CD14-positive monocyte (primary cell): ENCODE measurements around the gene C16orf95. TPM values are rescaled to one million over a fixed set of nuclear protein-coding genes. Genes with fewer than 3 reads are reported as not detected.
A peak's percentile ranks its signal among the peaks of the same experiment; 100 is the strongest.

Source experiments
- DNase-seq, 3 donors: peaks; one replicate each; pipeline ENCODE4 v3.0.0-alpha.2; 2011 to 2022
- H2AFZ ChIP-seq: 2 replicates; pipeline ENCODE4 v1.6.0; 2012; ENCODE audit warnings: mild to moderate bottlenecking, low read depth, low read length, inconsistent platforms; ENCODE audit not compliant: insufficient read depth, poor library complexity, severe bottlenecking
- H3K27ac ChIP-seq, 2 donors: 1 replicate in 1 of 2; 2 replicates in 1 of 2; pipeline ENCODE4 v1.5.1; 2012 to 2013; ENCODE audit warnings: low read length in 2 of 2, control low read depth in 1 of 2, inconsistent platforms in 1 of 2, low read depth in 1 of 2, mild to moderate bottlenecking in 1 of 2
- H3K27me3 ChIP-seq, 2 donors: one replicate each; pipeline versions ENCODE4 v1.6.0 to v1.6.1; 2011 to 2013; ENCODE audit warnings: low read length in 2 of 2; ENCODE audit not compliant: control insufficient read depth in 2 of 2, insufficient read depth in 2 of 2
- H3K36me3 ChIP-seq, 2 donors: replicated peaks in 1 of 2; 1 replicate in 1 of 2; 2 replicates in 1 of 2; pipeline versions ENCODE4 v1.5.1 to v1.6.1; 2012 to 2013; ENCODE audit warnings: low read length in 2 of 2, control low read depth in 1 of 2, inconsistent platforms in 1 of 2, mild to moderate bottlenecking in 1 of 2; ENCODE audit not compliant: insufficient read depth in 2 of 2, control insufficient read depth in 1 of 2
- H3K4me1 ChIP-seq, 2 donors: 1 replicate in 1 of 2; 2 replicates in 1 of 2; pipeline versions ENCODE4 v1.5.1 to v1.6.1; 2012 to 2013; ENCODE audit warnings: low read length in 2 of 2, control low read depth in 1 of 2, inconsistent platforms in 1 of 2, mild to moderate bottlenecking in 1 of 2, moderate library complexity in 1 of 2; ENCODE audit not compliant: insufficient read depth in 2 of 2, control insufficient read depth in 1 of 2
- H3K4me2 ChIP-seq: replicated peaks from 2 replicates; pipeline ENCODE3; 2012; ENCODE audit warnings: low read length, moderate library complexity, mild to moderate bottlenecking; ENCODE audit not compliant: poor library complexity, severe bottlenecking; ENCODE audit errors: extremely low read depth
- H3K4me3 ChIP-seq, 3 experiments: fragments of 200-600 bp in 1 of 3; sonication (generic) in 1 of 3; replicated peaks in 1 of 3; 1 replicate in 2 of 3; 2 replicates in 1 of 3; pipeline ENCODE4 v1.5.1; 2011 to 2013; ENCODE audit warnings: low read length in 3 of 3, mild to moderate bottlenecking in 3 of 3, control low read depth in 2 of 3, low read depth in 2 of 3, inconsistent platforms in 1 of 3, moderate library complexity in 1 of 3
- H3K79me2 ChIP-seq: 2 replicates; pipeline ENCODE4 v1.6.0; 2012; ENCODE audit warnings: mild to moderate bottlenecking, control low read depth, inconsistent platforms, low read length, moderate library complexity; ENCODE audit not compliant: insufficient read depth
- H3K9ac ChIP-seq: 2 replicates; pipeline ENCODE4 v1.6.0; 2017; ENCODE audit warnings: low read length, mild to moderate bottlenecking; ENCODE audit not compliant: insufficient read depth, poor library complexity, severe bottlenecking
- H3K9me3 ChIP-seq, 2 donors: replicated peaks in 1 of 2; 1 replicate in 1 of 2; 2 replicates in 1 of 2; pipeline versions ENCODE4 v1.5.1 to v1.6.1; 2012 to 2013; ENCODE audit warnings: low read length in 2 of 2, control low read depth in 1 of 2; ENCODE audit not compliant: control insufficient read depth in 1 of 2, insufficient read depth in 1 of 2
- H4K20me1 ChIP-seq: 2 replicates; pipeline ENCODE4 v1.6.0; 2012; ENCODE audit warnings: mild to moderate bottlenecking, low read length, control low read depth, moderate library complexity; ENCODE audit not compliant: insufficient read depth
- H3K27ac Mint-ChIP-seq, 7 donors: one replicate each; pipeline ENCODE4 v1.8.0; 2020; ENCODE audit warnings: mild to moderate bottlenecking in 7 of 7, mixed read lengths in 7 of 7, moderate library complexity in 6 of 7, inconsistent platforms in 2 of 7
- H3K27me3 Mint-ChIP-seq, 3 donors: one replicate each; pipeline ENCODE4 v1.8.0; 2021 to 2022; ENCODE audit warnings: low read depth in 3 of 3, mild to moderate bottlenecking in 3 of 3, mixed read lengths in 3 of 3, moderate library complexity in 3 of 3, inconsistent platforms in 1 of 3
- H3K36me3 Mint-ChIP-seq, 2 donors: one replicate each; pipeline ENCODE4 v1.8.0; 2020; ENCODE audit warnings: mixed read lengths in 2 of 2, inconsistent platforms in 1 of 2, mild to moderate bottlenecking in 1 of 2
- H3K4me1 Mint-ChIP-seq: one replicate; pipeline ENCODE4 v1.8.0; 2020; ENCODE audit warnings: mild to moderate bottlenecking, mixed read lengths
- H3K4me3 Mint-ChIP-seq, 2 donors: one replicate each; pipeline ENCODE4 v1.8.0; 2020; ENCODE audit warnings: mild to moderate bottlenecking in 2 of 2, mixed read lengths in 2 of 2, moderate library complexity in 1 of 2
- H3K9me3 Mint-ChIP-seq, 7 donors: one replicate each; pipeline ENCODE4 v1.8.0; 2020 to 2022; ENCODE audit warnings: mixed read lengths in 7 of 7, mild to moderate bottlenecking in 6 of 7, moderate library complexity in 6 of 7, inconsistent platforms in 2 of 7
- WGBS: methylation state at CpG from one replicate; pipeline ENCODE4 v1.1.5; 2013; ENCODE audit warnings: missing lambda C conversion rate; ENCODE audit not compliant: insufficient coverage; 5-methylcytosine and 5-hydroxymethylcytosine counted together
- intact Hi-C, 2 donors: fragments of 100-400 bp; cut with micrococcal nuclease; formaldehyde crosslinking; loops; one replicate each; pipeline versions ENCODE4 v1.15.0 to v1.15.1; 2023
- polyA plus RNA-seq, 3 donors: library from polyadenylated mRNA; depleted of rRNA in 1 of 3; unstranded in 2 of 3; stranded (reverse) in 1 of 3; fragments of 300-500 nt in 2 of 3; fragments of >200 nt in 1 of 3; fragmentation: Illumina TruSeq in 2 of 3; gene quantifications; 1 replicate in 2 of 3; 2 replicates in 1 of 3; pipeline ENCODE4 v1.2.3, GENCODE V29; 2012 to 2021
- TF ChIP-seq, protein P1 (sequence below): fragments of 200-600 bp; IDR thresholded peaks from one replicate; pipeline ENCODE4 v1.8.0; 2022; ENCODE audit warnings: antibody characterized with exemption, mild to moderate bottlenecking

The C16orf95 gene
- polyA plus RNA-seq, 3 donors, result 0.89 to 1.9 (median 1.7) TPM

GRCh38 chr16:87325423-87325858, 8.2 kb upstream of the C16orf95 start:
- intact Hi-C loops, result no loop called here
- peaks cover 0 to 9% of the 10 kb centered on the region in 2 donors for H3K36me3 ChIP-seq
- H3K27ac ChIP-seq, result no peak overlapping the region
- Mint-ChIP-seq H3K4me1 (no peaks in the 10 kb centered on the region), H3K27ac (no peak overlapping the region), H3K4me3 (no peak overlapping the region), H3K9me3 (no peaks in the 10 kb centered on the region), H3K36me3 (peaks cover 5 to 9% of the 10 kb centered on the region in 2 donors), H3K27me3 (peaks cover 1 to 9% (median 5%) of the 10 kb centered on the region in 3 donors)
- DNase-seq, result no peak
- H3K27me3 ChIP-seq, result no peaks in the 10 kb centered on the region
- no peak overlapping the region for H3K4me3 ChIP-seq
- no peak overlapping the region for H3K9ac ChIP-seq
- no peaks in the 10 kb centered on the region for H3K4me1 ChIP-seq
- no peak overlapping the region for H2AFZ ChIP-seq
- 36% methylated on average over 11 of the region's 15 CpGs for WGBS
- no peaks in the 10 kb centered on the region for H3K79me2 ChIP-seq
- TF ChIP-seq, protein P1, sequence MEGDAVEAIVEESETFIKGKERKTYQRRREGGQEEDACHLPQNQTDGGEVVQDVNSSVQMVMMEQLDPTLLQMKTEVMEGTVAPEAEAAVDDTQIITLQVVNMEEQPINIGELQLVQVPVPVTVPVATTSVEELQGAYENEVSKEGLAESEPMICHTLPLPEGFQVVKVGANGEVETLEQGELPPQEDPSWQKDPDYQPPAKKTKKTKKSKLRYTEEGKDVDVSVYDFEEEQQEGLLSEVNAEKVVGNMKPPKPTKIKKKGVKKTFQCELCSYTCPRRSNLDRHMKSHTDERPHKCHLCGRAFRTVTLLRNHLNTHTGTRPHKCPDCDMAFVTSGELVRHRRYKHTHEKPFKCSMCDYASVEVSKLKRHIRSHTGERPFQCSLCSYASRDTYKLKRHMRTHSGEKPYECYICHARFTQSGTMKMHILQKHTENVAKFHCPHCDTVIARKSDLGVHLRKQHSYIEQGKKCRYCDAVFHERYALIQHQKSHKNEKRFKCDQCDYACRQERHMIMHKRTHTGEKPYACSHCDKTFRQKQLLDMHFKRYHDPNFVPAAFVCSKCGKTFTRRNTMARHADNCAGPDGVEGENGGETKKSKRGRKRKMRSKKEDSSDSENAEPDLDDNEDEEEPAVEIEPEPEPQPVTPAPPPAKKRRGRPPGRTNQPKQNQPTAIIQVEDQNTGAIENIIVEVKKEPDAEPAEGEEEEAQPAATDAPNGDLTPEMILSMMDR, result no peak
- no peaks in the 10 kb centered on the region for H3K9me3 ChIP-seq
- H4K20me1 ChIP-seq, result no peaks in the 10 kb centered on the region
- no peak overlapping the region for H3K4me2 ChIP-seq

DNA sequence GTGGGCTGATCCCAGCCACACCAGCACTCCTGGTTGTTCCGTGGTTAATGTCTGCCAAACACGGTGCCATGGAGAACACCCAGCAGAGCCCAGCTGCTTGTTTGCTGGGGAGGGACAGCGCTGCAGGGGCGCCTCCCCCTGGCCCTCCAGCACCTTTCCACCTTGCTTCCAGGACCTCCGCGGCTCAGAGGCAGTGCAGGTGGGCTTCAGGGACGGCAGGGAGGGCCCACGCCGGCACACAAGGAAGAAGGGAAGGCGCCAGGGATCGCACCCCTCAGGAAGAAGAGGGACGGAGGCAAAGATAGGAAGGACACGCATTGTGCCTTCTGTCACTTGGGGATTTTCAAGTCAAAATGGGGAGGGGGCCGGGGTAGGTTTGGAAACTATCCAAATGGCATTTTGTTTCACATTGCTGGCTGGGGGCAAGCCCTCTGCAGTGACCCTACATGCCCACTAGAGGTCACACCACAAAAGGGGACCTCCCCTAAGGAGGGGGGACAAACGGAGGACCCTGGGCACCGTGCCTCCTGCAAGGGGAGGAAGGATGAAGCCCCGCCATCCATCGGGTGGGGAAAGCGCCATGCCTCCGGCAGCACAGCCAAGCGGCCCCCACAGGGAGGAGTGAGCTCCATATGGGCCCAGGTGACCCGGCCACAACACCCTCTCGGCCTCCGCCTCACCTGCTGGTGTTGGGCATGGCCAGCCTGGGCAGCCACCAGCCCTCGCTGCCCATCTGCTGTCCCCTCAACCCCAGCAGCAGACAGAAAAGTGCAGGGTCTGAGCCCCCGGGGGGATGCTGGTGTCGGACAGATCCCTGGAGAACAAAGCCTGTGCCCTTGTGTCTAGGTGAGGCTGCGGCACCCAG, 7.5 kb upstream of the C16orf95 start:
- Mint-ChIP-seq H3K36me3 (peaks cover 0 to 3% of the 10 kb centered on the region in 2 donors), H3K27me3 (peaks cover 1 to 9% (median 5%) of the 10 kb centered on the region in 3 donors), H3K9me3 (no peaks in the 10 kb centered on the region), H3K4me3 (no peak overlapping the region), H3K27ac (no peak overlapping the region), H3K4me1 (no peaks in the 10 kb centered on the region)
- 51% methylated on average over 19 of the region's 28 CpGs for WGBS
- H4K20me1 ChIP-seq, result no peaks in the 10 kb centered on the region
- H3K9me3 ChIP-seq, result no peaks in the 10 kb centered on the region
- H3K4me2 ChIP-seq, result no peak overlapping the region
- no peaks in the 10 kb centered on the region for H3K27me3 ChIP-seq
- intact Hi-C loops, result no loop called here
- no peak overlapping the region for H3K27ac ChIP-seq
- no peak overlapping the region for H2AFZ ChIP-seq
- H3K4me1 ChIP-seq, result no peaks in the 10 kb centered on the region
- H3K79me2 ChIP-seq, result no peaks in the 10 kb centered on the region
- no peak overlapping the region for H3K4me3 ChIP-seq
- H3K36me3 ChIP-seq, result peaks cover 0 to 3% of the 10 kb centered on the region in 2 donors
- DNase-seq, result peak; percentile 12 to 42 (median 38)
- TF ChIP-seq, protein P1, result peak; percentile 97
- H3K9ac ChIP-seq, result no peak overlapping the region
